HL-60 (cell line): ENCODE measurements around the gene MYO3B.

Experiments used
- CTCF ChIP-seq: IDR thresholded peaks from one replicate; pipeline ENCODE4 v1.5.1; 2011; ENCODE audit warnings: low read length, control low read depth, inconsistent platforms; ENCODE audit not compliant: insufficient read depth
- GABPA ChIP-seq: IDR thresholded peaks from 2 replicates; pipeline ENCODE4 v1.6.1; 2012; ENCODE audit warnings: low read depth

GRCh38 chr2:170607171-170607570, 429.2 kb downstream of the MYO3B start:
- TF ChIP-seq CTCF (no peak), GABPA (no peak)
